ENCODE results near the gene DAPP1.
"Not testable (repeated sequence)": the region's sequence is repeated elsewhere in the genome, so short reads cannot be mapped to it uniquely, and the experiment has no call there.

DAPP1 gene

GRCh38 chr4:99816545-99817308 lies at the start of gene DAPP1:
Gene DAPP1 (plus strand): TSS chr4:99816827. CDS start chr4:99816914, 87 bp downstream.
- peak; percentile 84 for DNase-seq

DNA sequence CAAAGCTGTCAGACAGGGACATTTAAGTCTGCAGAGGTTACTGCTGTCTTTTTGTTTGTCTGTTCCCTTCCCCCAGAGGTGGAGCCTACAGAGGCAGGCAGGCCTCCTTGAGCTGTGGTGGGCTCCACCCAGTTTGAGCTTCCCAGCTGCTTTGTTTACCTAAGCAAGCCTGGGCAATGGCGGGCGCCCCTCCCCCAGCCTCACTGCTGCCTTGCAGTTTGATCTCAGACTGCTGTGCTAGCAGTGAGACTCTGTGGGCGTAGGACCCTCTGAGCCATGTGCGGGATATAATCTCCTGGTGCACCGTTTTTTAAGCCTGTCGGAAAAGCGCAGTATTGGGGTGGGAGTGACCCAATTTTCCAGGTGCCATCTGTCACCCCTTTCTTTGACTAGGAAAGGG lies 45.8 kb upstream of the DAPP1 start:
- DNase-seq: not testable (repeated sequence)

- no peak for DNase-seq
Observed at GRCh38 chr4:99783940-99784339, 32.7 kb upstream of the DAPP1 start.

DNA sequence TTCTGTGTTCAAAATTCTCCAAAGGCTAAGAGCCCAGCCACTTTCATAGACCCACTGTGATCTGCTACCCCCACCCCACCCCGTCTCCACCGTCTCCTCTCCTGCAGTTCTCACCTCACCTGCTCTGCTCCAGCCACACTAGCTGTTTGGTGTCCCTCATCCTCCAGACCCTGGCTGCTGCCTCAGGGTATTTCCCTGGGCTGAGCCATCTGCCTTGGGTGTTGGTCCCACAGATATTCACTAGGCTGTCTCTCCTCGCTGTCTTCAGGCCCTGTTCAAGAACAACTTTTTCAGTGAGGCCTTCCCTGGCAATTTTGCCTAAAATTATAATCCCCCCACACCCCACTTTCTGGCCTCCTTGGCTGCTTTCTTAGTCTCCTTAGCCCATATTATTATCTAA lies 31.8 kb upstream of the DAPP1 start:
- DNase-seq: no peak

DNA sequence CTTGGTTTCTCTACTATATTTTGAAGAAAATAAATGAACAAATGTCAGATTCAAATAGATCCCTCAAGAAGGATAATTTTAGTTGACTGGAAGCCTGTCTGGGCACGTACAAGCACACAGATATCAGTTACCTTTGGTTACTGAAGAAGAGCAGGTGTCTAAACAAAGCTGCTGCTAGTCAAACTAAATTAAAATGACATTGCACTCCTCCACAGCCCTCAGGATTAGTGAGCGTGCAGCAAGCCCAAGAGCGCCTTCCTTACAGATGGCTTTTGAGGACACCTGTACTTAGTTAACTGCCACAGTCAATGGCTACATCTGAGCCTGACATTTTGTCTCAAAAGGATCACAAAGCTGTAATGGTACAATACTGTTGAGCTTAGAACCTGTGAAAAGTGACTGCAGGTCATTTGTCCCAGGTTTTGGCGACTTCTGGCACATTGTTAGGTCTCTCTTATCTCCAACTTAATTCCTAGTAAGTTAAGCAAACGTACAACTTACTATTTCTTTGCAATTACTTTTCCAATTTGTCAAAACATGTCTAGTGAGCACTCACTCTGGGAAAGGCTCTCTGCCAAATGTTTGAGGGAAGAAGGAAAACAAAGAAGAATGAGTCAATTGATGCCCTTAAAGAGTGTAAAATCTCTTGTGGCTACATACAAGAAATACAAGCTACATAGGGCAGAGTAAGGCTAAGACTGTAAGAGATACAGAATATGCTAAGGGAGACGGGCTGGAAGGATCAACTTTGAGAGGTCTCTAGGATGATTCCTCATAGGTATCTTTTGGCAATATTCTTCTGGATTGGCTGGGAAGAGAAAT lies 25.6 kb upstream of the DAPP1 start:
- no peak for DNase-seq

DNA sequence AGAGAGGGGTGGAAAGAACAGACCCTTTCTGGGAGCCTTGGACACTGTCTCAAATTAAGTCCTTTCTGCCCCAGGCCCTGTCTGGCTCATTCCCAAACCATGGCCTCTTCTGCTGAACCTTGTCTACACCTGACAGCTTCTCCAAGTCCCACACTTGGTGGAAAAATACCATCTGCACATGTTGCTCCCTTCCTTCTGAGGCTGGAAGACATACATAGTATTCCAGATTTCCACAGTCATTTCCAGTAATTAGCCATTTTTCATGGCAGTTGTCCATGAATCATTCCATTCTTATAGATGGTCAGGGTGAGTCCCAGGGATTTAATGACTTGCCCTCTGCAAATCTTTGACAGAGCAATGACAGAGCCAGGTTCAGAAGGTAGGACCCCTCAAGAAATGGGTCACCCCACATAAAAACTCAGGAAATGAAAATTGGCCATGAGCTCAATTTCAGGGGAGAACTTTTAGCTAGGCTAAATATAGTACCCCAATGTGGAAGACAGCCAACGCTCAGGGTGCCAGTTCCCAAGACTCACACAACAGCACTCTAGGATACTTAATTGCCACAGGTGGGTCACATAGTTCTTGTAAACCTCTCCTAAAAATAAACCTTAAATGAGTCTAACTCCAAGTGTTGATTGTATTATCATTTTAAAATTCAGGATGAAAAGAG lies 16.2 kb upstream of the DAPP1 start:
- DNase-seq: no peak

GRCh38 chr4:99801005-99801699 lies 15.5 kb upstream of the DAPP1 start:
- no peak for DNase-seq

DNA sequence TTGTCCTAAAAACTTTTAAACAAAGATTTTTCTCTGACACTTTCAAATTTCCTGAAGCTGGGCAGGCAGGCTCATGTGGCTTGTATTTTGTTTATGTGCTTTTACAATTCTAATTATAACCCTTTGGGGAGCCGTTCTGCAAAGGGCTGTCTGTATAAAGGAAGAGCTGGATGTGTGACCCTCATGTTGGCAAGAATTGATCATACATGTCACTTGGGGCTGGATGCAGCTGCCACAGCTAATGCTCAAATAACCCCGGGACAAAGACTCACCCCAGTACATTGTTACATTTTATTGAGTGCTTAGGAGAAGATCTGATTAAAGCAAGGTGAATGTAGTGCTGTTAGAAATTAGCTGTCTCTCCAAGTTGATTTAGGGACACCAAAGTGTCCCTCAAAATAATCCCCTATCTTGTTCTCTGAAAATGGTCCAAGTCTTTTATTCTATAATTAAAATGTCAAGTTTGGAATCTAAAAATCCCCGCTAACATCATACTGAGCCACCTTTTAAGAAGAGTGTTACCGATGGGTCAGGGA lies 13.0 kb upstream of the DAPP1 start:
- no peak for DNase-seq

DNA sequence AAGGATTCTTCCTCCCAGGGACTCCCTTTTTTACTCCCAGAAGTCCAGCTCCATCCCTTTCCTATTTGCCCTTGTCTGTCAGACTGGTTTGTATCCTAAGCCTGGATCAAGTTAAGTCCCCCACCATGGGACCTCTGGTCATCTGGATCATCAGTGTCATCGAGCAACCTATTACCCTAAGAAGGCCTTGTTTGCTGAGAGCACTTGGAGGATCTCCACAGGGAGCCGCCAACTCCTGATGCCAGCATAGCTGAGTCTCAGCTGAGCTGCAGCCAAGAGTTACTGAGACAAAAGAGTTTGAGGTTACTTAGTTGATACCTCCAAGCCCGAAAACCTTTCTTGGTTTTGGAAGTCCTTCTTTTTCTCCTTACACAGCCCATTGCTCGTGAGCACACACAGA lies 10.1 kb upstream of the DAPP1 start:
- no peak for DNase-seq

- DNase-seq: no peak
Observed at GRCh38 chr4:99807666-99808065, 9.0 kb upstream of the DAPP1 start.

- peak; percentile 83 for DNase-seq
Observed at GRCh38 chr4:99808260-99808857, 8.3 kb upstream of the DAPP1 start.

DNA sequence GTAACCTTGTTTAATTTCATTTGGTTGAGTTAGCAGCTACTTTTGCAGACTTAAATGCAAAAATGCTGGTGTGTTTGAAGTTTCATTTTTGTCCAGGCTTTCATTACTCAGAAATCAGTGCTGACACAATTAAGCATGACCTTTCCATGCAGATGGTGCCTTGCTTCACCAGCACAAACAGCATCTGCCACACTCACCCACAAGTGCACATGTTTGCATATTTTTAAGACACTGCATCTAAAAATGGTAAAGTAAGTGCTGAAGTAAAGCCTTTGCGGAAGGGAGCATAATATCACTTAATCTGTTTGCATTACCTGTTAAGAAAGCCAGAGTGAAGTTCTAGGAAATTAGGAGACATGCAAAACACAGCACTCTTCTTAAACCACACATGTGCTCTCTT lies 7.3 kb upstream of the DAPP1 start:
- no peak for DNase-seq

DNA sequence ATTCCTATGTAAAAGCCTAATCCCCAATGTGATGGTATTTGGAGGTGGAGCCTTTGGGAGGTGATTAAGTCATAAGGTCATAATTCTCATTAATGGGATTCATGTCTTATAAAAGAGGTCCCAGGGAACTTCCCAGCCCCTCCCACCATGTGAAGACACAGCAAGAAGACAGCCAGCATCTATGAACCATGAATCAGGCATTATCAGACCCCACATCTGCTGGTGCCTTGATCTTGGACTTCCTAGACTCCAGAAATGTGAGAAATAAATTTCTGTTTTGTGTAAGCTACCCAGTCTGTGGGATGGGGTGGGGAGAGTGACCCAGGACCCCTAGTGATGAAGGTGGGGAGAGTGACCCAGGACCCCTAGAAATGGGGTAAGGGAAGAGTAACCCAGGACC lies 6.1 kb upstream of the DAPP1 start:
- DNase-seq: no peak

DNA sequence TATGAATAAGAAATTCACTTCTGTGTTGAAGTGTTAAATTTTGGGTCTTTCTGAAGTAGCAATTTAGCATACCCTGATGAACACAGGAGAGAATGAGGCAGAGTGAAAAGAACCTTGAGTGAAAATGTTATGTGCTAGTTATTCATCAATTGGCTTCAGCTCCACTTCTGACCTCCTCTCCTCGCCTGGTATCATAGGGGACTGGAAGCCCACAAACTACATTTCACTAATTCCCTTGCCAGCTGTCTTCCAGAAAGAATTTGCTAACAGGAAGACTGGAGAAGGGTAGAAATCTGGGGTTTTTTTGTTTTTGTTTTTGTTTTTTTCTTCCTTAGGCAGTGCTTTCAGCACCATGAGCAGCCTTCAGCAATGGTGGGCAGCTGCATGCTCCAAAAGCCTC lies 5.5 kb upstream of the DAPP1 start:
- DNase-seq: no peak

DNA sequence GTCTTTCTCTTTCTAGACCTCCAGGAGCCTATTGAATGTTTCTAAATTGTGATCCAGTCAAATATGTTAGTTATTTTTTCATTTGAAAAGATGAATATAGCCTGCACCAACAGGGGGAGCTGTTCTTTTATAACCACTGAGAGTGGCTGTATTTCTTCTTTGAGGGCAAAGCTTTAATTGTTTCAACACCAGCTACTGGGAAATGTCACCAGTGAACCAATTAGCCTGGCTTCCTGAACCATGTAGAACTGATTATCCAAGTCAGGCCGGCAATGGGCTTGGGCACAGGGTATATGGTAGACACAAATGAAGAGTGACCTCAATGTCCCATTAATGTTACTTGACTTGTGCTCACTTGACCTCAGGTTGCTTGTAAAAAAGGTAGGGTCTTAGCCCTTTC lies 4.8 kb upstream of the DAPP1 start:
- DNase-seq: no peak

DNA sequence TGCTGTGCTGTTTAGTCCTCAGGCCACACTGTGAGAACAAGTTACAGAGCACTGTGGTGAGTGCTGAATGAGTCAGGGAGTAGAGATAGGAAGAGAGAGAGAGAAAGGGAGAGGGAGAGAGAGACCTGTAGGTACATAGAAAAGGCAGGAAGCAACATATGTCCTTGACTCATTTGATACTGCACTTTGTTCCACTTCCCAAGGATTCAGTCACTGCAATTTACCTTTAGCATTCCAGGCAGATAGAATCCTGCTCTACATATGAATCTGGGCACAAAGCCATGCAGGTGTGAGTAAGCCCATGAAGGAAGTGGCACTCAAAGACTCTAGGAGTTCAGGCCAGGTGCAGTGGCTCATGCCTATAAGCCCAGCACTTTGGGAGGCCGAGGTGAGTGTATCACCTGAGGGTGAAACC lies 1.0 kb upstream of the DAPP1 start:
- no peak for DNase-seq

GRCh38 chr4:99817309-99817890 lies 773 bp downstream of the DAPP1 start:
- no peak for DNase-seq

DNA sequence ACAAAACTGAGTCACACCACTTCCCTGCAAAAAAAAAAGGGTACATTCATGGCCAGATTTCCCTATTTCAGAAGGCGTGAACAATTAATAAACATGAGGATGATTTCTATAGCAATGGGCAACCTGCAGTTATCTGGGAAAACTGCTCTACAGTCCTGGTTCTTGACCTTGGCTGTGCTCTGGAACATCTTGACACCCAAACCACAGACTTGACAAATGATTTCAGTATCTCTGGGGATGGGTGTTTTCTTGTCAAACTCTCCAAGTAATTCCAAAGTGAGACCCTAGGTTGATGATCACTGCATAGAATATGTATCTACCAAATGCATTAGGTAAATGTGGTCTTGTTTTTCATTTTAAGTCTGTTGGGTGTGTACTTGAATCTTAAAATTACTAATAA lies 2.0 kb downstream of the DAPP1 start:
- no peak for DNase-seq

- no peak for DNase-seq
Observed at GRCh38 chr4:99821918-99822503, 5.4 kb downstream of the DAPP1 start.

DNA sequence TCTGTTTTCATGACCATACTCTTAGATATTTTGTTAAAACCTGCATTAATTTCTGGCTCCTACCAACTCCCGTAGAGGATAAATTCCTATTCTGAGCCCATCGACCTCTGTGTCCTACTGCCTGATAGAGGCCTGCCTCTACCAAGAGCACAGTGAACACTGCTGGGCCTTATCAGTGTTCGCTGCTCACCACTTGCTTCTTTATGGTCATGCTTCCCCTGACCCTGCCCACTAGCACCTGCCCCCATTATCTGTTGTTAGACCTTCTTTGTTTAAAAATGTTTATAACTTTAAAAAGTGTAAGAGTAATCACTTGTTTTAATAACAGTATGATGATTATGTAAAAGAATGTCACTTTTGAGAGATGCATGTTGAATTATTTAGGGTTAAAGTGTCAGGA lies 6.1 kb downstream of the DAPP1 start:
- DNase-seq: no peak

- no peak for DNase-seq
Observed at GRCh38 chr4:99824070-99824599, 7.5 kb downstream of the DAPP1 start.

Measured in activated CD8-positive, alpha-beta memory T cell treated with anti-CD3 and anti-CD28 coated beads for 24 hours (primary cell).